Neural cell (in vitro differentiated cells): ENCODE data around the gene ARHGEF10L. TPM values are rescaled to one million over a fixed set of nuclear protein-coding genes. Genes with fewer than 3 reads are reported as not detected.

ENCODE experiments used
- H2AFZ ChIP-seq: fragments of 200-600, 300-800 bp; sonication (generic), shearing (Covaris generic); 2 replicates; pipeline ENCODE4 v1.6.0; 2014; ENCODE audit warnings: low read depth, mild to moderate bottlenecking, antibody characterized with exemption, low read length, moderate library complexity
- H3F3A ChIP-seq: fragments of 200-600 bp; shearing (Covaris generic); 2 replicates; pipeline ENCODE4 v1.6.1; 2016; ENCODE audit warnings: mild to moderate bottlenecking, moderate library complexity, mixed read lengths, antibody characterized with exemption, low read length; ENCODE audit not compliant: insufficient read depth, poor library complexity, severe bottlenecking
- H3K27ac ChIP-seq: fragments of 200-600, 300-800 bp; sonication (generic), shearing (Covaris generic); 2 replicates; pipeline ENCODE4 v1.5.1; 2014; ENCODE audit warnings: mild to moderate bottlenecking, low read length, moderate library complexity
- H3K27me3 ChIP-seq: fragments of 300-800, 200-600 bp; sonication (generic), shearing (Covaris generic); 2 replicates; pipeline ENCODE4 v1.6.0; 2014; ENCODE audit warnings: mild to moderate bottlenecking, low read depth, low read length, moderate library complexity; ENCODE audit not compliant: insufficient read depth
- H3K36me3 ChIP-seq: fragments of 300-800, 200-600 bp; sonication (generic), shearing (Covaris generic); 2 replicates; pipeline ENCODE4 v1.5.1; 2014; ENCODE audit warnings: mild to moderate bottlenecking, antibody characterized with exemption, low read length, moderate library complexity; ENCODE audit not compliant: insufficient read depth
- H3K4me2 ChIP-seq: fragments of 300-800, 200-600 bp; sonication (generic), shearing (Covaris generic); 2 replicates; pipeline ENCODE4 v1.6.0; 2014; ENCODE audit warnings: mild to moderate bottlenecking, low read length
- H3K4me3 ChIP-seq: fragments of 300-800, 200-600 bp; sonication (generic), shearing (Covaris generic); 2 replicates; pipeline ENCODE4 v1.5.1; 2014; ENCODE audit warnings: mild to moderate bottlenecking, low read length, moderate library complexity
- H3K79me2 ChIP-seq: fragments of 200-600 bp; shearing (Covaris generic); replicated peaks from 2 replicates; pipeline ENCODE4 v1.6.0; 2014; ENCODE audit warnings: mild to moderate bottlenecking, low read length, moderate library complexity; ENCODE audit not compliant: insufficient read depth
- H3K9ac ChIP-seq: fragments of 300-800, 200-600 bp; sonication (generic), shearing (Covaris generic); 2 replicates; pipeline ENCODE4 v1.6.1; 2016; ENCODE audit warnings: mild to moderate bottlenecking, low read length, mixed read lengths
- H3K9me2 ChIP-seq: fragments of 200-600 bp; shearing (Covaris generic); 2 replicates; pipeline ENCODE4 v1.6.1; 2016; ENCODE audit warnings: mild to moderate bottlenecking, low read length, mixed read lengths; ENCODE audit not compliant: insufficient read depth
- H3K9me3 ChIP-seq: fragments of 200-600, 300-800 bp; sonication (generic), shearing (Covaris generic); 2 replicates; pipeline ENCODE4 v1.6.1; 2016; ENCODE audit warnings: mild to moderate bottlenecking, mixed run types, low read length, moderate library complexity, mixed read lengths
- H4K20me1 ChIP-seq: fragments of 200-600 bp; shearing (Covaris generic); 2 replicates; pipeline ENCODE4 v1.6.1; 2016; ENCODE audit warnings: mild to moderate bottlenecking, mixed run types; ENCODE audit not compliant: insufficient read depth
- EP300 ChIP-seq: fragments of 450-650 bp; conservative IDR thresholded peaks from 2 replicates; pipeline ENCODE4 v1.6.1; 2014; ENCODE audit warnings: antibody characterized with exemption, mild to moderate bottlenecking, moderate library complexity; ENCODE audit not compliant: poor library complexity, severe bottlenecking
- EZH2 ChIP-seq: fragments of 200-600, 300-800 bp; shearing (Covaris generic), sonication (generic); IDR thresholded peaks from 2 replicates; pipeline ENCODE4 v1.6.1; 2014; ENCODE audit warnings: antibody characterized with exemption, low read length, borderline replicate concordance, mild to moderate bottlenecking; ENCODE audit not compliant: insufficient read depth, poor library complexity, severe bottlenecking
- MXI1 ChIP-seq: fragments of 450-650 bp; conservative IDR thresholded peaks from 2 replicates; pipeline ENCODE4 v1.6.1; 2014; ENCODE audit warnings: antibody characterized with exemption, mild to moderate bottlenecking; ENCODE audit not compliant: poor library complexity, severe bottlenecking
- POLR2AphosphoS5 ChIP-seq: IDR thresholded peaks from 2 replicates; pipeline ENCODE4 v1.6.1; 2012
- RAD21 ChIP-seq: fragments of 450-650 bp; conservative IDR thresholded peaks from 2 replicates; pipeline ENCODE4 v1.6.1; 2014; ENCODE audit warnings: antibody characterized with exemption, mild to moderate bottlenecking, moderate library complexity
- SMC3 ChIP-seq: fragments of 450-650 bp; conservative IDR thresholded peaks from 2 replicates; pipeline ENCODE4 v1.6.1; 2014; ENCODE audit warnings: antibody characterized with exemption, mild to moderate bottlenecking, moderate library complexity; ENCODE audit not compliant: poor library complexity
- TAF1 ChIP-seq: IDR thresholded peaks from 2 replicates; pipeline ENCODE4 v1.6.1; 2012; ENCODE audit warnings: low read depth
- polyA plus RNA-seq: library from polyadenylated mRNA; depleted of rRNA; stranded (reverse); fragments of >200 nt; gene quantifications from 2 replicates; pipeline ENCODE4 v1.2.3, GENCODE V29; 2014
- TF ChIP-seq, protein P1 (sequence below): IDR thresholded peaks from 2 replicates; pipeline ENCODE4 v1.6.1; 2012; ENCODE audit warnings: borderline replicate concordance
- TF ChIP-seq, protein P2 (sequence below): fragments of 450-650 bp; IDR thresholded peaks from 2 replicates; pipeline ENCODE4 v1.5.1; 2014; ENCODE audit warnings: antibody characterized with exemption, mild to moderate bottlenecking, moderate library complexity; ENCODE audit not compliant: poor library complexity, severe bottlenecking

Gene ARHGEF10L
- polyA plus RNA-seq, 1 donor from 2014 or later: 123 TPM

DNA sequence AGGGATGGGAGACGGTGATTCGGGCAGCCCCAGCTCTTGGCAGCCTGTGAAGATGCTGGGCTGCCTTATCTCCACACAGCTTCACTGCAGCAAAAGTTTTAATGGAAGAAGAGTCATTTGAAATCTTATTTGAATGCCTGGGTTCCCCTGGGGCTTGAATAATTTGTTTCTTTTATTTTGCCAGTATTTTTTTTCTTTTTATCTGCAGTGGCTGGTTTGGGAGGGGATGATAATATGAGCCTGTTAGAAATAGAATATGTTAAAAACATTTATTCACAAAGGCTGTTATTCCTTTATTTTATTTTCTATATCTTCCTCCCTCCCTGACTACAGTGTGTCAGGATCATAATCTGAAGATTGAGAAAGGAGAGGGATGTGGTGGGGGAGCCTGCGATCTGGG, 103.4 kb downstream of the ARHGEF10L start:
- H2AFZ ChIP-seq: no peak overlapping the region
- no peaks in the 10 kb centered on the region for H3K79me2 ChIP-seq
- no peaks in the 10 kb centered on the region for H4K20me1 ChIP-seq
- H3K9ac ChIP-seq: no peak overlapping the region
- H3K9me2 ChIP-seq: no peaks in the 10 kb centered on the region
- TF ChIP-seq, protein P1, sequence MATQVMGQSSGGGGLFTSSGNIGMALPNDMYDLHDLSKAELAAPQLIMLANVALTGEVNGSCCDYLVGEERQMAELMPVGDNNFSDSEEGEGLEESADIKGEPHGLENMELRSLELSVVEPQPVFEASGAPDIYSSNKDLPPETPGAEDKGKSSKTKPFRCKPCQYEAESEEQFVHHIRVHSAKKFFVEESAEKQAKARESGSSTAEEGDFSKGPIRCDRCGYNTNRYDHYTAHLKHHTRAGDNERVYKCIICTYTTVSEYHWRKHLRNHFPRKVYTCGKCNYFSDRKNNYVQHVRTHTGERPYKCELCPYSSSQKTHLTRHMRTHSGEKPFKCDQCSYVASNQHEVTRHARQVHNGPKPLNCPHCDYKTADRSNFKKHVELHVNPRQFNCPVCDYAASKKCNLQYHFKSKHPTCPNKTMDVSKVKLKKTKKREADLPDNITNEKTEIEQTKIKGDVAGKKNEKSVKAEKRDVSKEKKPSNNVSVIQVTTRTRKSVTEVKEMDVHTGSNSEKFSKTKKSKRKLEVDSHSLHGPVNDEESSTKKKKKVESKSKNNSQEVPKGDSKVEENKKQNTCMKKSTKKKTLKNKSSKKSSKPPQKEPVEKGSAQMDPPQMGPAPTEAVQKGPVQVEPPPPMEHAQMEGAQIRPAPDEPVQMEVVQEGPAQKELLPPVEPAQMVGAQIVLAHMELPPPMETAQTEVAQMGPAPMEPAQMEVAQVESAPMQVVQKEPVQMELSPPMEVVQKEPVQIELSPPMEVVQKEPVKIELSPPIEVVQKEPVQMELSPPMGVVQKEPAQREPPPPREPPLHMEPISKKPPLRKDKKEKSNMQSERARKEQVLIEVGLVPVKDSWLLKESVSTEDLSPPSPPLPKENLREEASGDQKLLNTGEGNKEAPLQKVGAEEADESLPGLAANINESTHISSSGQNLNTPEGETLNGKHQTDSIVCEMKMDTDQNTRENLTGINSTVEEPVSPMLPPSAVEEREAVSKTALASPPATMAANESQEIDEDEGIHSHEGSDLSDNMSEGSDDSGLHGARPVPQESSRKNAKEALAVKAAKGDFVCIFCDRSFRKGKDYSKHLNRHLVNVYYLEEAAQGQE: no peak
- TF ChIP-seq, protein P2, sequence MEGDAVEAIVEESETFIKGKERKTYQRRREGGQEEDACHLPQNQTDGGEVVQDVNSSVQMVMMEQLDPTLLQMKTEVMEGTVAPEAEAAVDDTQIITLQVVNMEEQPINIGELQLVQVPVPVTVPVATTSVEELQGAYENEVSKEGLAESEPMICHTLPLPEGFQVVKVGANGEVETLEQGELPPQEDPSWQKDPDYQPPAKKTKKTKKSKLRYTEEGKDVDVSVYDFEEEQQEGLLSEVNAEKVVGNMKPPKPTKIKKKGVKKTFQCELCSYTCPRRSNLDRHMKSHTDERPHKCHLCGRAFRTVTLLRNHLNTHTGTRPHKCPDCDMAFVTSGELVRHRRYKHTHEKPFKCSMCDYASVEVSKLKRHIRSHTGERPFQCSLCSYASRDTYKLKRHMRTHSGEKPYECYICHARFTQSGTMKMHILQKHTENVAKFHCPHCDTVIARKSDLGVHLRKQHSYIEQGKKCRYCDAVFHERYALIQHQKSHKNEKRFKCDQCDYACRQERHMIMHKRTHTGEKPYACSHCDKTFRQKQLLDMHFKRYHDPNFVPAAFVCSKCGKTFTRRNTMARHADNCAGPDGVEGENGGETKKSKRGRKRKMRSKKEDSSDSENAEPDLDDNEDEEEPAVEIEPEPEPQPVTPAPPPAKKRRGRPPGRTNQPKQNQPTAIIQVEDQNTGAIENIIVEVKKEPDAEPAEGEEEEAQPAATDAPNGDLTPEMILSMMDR: no peak
- no peak for TF ChIP-seq TAF1
- no peak for TF ChIP-seq MXI1
- no peak for TF ChIP-seq SMC3
- TF ChIP-seq POLR2AphosphoS5: no peak
- TF ChIP-seq EZH2: no peak
- no peak for TF ChIP-seq EP300
- no peak for TF ChIP-seq RAD21
- H3K27ac ChIP-seq: no peak overlapping the region
- no peak overlapping the region for H3K4me2 ChIP-seq
- no peaks in the 10 kb centered on the region for H3F3A ChIP-seq
- H3K4me3 ChIP-seq: no peak overlapping the region
- no peaks in the 10 kb centered on the region for H3K9me3 ChIP-seq
- H3K27me3 ChIP-seq: no peaks in the 10 kb centered on the region
- H3K36me3 ChIP-seq: peaks cover 6% of the 10 kb centered on the region

DNA sequence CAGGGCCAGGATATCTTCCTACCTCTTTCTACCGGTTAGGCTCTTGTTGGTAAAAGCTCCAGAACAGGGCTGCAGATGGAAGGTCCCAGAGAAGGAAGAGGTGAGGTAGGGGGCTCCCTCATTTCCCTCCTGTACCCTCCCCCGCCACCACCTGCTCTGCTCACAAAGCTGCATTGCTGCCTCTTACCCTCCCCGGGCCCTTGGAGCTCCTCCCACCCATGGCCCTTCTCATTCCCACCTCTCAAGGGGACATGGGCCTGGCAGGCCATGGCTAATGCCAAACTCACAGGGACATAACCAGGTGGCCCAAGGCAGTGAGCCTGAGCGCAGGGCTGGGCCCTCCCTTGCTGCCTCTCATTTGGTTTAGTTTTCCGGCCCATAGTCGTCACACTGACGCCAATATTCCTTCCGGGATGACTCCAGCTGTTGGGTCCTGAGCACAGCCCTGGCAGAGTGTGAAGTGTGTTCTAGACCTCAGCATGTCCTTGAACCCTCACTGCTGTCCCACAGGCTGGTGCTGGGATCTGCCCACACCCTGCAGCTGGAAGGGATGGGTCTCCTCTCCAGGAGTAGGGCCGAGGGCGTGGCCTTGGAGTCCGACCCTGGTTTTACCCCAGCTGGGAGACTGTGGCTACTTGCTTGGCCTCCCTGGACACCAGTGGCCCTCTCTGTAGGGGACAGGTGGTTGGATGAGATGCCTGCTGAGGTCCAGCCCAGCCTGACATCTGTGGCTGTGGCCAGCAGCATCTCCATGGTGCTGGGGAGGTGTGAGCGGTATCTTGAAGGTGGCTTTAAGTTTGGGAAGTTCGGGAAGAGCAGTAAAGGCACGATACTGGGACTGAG, 104.6 kb downstream of the ARHGEF10L start:
- Histone ChIP-seq H3K4me3 (no peak overlapping the region), H3K9me3 (no peaks in the 10 kb centered on the region), H4K20me1 (no peaks in the 10 kb centered on the region), H3K27ac (no peak overlapping the region), H3F3A (no peaks in the 10 kb centered on the region), H3K79me2 (no peaks in the 10 kb centered on the region), H3K9ac (no peak overlapping the region), H2AFZ (no peak overlapping the region), H3K27me3 (no peaks in the 10 kb centered on the region), H3K36me3 (peaks cover 6% of the 10 kb centered on the region), H3K9me2 (no peaks in the 10 kb centered on the region), H3K4me2 (no peak overlapping the region)
- TF ChIP-seq RAD21: no peak
- TF ChIP-seq SMC3: no peak
- no peak for TF ChIP-seq EZH2
- no peak for TF ChIP-seq MXI1
- no peak for TF ChIP-seq TAF1
- TF ChIP-seq EP300: no peak
- TF ChIP-seq, protein P1: no peak
- TF ChIP-seq, protein P2: no peak
- TF ChIP-seq POLR2AphosphoS5: no peak
